OCI-LY3 (cell line): ENCODE data around the gene DEFB114.

Experiments
- H2AFZ ChIP-seq: fragments of 200-600, 300-600 bp; shearing (Covaris generic); 2 replicates; pipeline ENCODE4 v1.6.0; 2014; ENCODE audit warnings: antibody characterized with exemption, low read depth, low read length
- H3K27ac ChIP-seq: fragments of 200-600, 300-600 bp; sonication (generic); 2 replicates; pipeline ENCODE4 v1.5.1; 2014; ENCODE audit warnings: mild to moderate bottlenecking, low read length, moderate library complexity, mixed read lengths
- H3K27me3 ChIP-seq: fragments of 200-600, 300-600 bp; sonication (generic); 2 replicates; pipeline ENCODE4 v1.6.1; 2014; ENCODE audit warnings: low read depth, low read length, mixed read lengths
- H3K36me3 ChIP-seq: fragments of 200-600, 300-600 bp; sonication (generic); replicated peaks from 2 replicates; pipeline ENCODE3; 2014; ENCODE audit warnings: low read depth, low read length, mixed read lengths
- H3K4me1 ChIP-seq: fragments of 300-600, 200-600 bp; sonication (generic); 2 replicates; pipeline ENCODE4 v1.6.1; 2014; ENCODE audit warnings: low read length, mixed read lengths
- H3K4me2 ChIP-seq: fragments of 200-600, 300-600 bp; sonication (generic); 2 replicates; pipeline ENCODE4 v1.6.1; 2014; ENCODE audit warnings: low read length, mixed read lengths
- H3K4me3 ChIP-seq: fragments of 300-600, 200-600 bp; sonication (generic); 2 replicates; pipeline ENCODE4 v1.5.1; 2014; ENCODE audit warnings: antibody characterized with exemption, mild to moderate bottlenecking, low read length, moderate library complexity
- H3K79me2 ChIP-seq: fragments of 300-600, 200-600 bp; shearing (Covaris generic); 2 replicates; pipeline ENCODE4 v1.6.1; 2014; ENCODE audit warnings: mild to moderate bottlenecking, low read length, mixed read lengths
- H3K9ac ChIP-seq: fragments of 300-600, 200-600 bp; shearing (Covaris generic); 2 replicates; pipeline ENCODE4 v1.6.0; 2014; ENCODE audit warnings: mild to moderate bottlenecking, low read length, moderate library complexity
- H3K9me3 ChIP-seq: fragments of 200-600, 300-600 bp; shearing (Covaris generic); 2 replicates; pipeline ENCODE4 v1.6.1; 2014; ENCODE audit warnings: low read length, mixed read lengths; ENCODE audit not compliant: insufficient read depth
- H4K20me1 ChIP-seq: fragments of 200-600, 300-600 bp; sonication (generic); 2 replicates; pipeline ENCODE4 v1.6.1; 2016; ENCODE audit warnings: low read length, mixed read lengths; ENCODE audit not compliant: insufficient read depth
- EZH2phosphoT487 ChIP-seq: fragments of 200-600 bp; shearing (Covaris generic); IDR thresholded peaks from 2 replicates; pipeline ENCODE4 v1.6.1; 2018; ENCODE audit warnings: antibody characterized with exemption, mixed run types, low read depth
- TF ChIP-seq, protein P1 (sequence below): fragments of 200-600, 300-600 bp; sonication (generic); IDR thresholded peaks from 2 replicates; pipeline ENCODE4 v1.5.1; 2014; ENCODE audit warnings: antibody characterized with exemption, low read length, low read depth

The DEFB114 gene

DNA sequence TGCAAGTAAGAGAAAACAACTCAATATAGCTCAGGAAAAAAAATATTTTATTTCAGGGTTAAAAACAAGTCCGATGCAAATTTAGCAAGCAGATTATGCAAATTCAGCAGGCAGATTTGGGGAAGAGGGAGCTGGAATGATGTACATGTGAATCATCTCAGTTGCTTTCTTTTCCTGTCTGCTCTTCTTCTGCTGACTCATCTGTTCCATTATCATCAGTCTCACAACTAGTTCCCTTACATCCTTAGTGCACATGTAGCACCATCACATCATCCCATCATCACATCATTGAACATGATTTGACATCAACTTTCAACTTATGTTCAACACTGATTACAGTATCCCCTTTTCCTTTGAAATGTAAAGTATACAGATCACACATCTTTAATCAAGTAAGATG, 16.9 kb upstream of the DEFB114 start:
- H2AFZ ChIP-seq, result no peak overlapping the region

DNA sequence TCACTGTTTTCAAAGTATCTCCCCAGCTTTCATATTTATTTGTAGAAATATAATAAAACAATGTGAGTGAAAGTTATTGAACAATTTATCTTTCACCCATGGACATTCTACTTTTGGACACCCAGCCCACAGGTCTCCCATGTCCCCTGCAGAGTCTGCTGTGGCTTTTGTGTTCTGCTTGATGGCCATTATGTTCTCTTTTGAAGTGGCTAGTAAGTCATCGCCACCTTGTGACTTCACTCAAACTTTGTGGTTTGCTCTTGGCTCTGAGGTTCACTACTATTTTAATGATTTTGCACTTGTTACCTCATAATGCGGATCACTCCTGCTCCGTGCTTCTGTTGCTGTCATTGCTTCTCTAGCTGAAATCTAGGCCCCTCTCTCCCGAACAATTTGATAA, 15.6 kb upstream of the DEFB114 start:
- no peak overlapping the region for H3K9ac ChIP-seq
- TF ChIP-seq, protein P1, sequence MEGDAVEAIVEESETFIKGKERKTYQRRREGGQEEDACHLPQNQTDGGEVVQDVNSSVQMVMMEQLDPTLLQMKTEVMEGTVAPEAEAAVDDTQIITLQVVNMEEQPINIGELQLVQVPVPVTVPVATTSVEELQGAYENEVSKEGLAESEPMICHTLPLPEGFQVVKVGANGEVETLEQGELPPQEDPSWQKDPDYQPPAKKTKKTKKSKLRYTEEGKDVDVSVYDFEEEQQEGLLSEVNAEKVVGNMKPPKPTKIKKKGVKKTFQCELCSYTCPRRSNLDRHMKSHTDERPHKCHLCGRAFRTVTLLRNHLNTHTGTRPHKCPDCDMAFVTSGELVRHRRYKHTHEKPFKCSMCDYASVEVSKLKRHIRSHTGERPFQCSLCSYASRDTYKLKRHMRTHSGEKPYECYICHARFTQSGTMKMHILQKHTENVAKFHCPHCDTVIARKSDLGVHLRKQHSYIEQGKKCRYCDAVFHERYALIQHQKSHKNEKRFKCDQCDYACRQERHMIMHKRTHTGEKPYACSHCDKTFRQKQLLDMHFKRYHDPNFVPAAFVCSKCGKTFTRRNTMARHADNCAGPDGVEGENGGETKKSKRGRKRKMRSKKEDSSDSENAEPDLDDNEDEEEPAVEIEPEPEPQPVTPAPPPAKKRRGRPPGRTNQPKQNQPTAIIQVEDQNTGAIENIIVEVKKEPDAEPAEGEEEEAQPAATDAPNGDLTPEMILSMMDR, result peak; percentile 8; the same call in 1 of the 2 replicates
- TF ChIP-seq EZH2phosphoT487, result no peak
- no peaks in the 10 kb centered on the region for H3K36me3 ChIP-seq
- H3K4me1 ChIP-seq, result peaks cover 34% of the 10 kb centered on the region
- no peaks in the 10 kb centered on the region for H4K20me1 ChIP-seq
- H3K27ac ChIP-seq, result no peak overlapping the region
- H3K4me2 ChIP-seq, result peak overlapping the region; percentile 85
- H3K9me3 ChIP-seq, result no peaks in the 10 kb centered on the region
- no peaks in the 10 kb centered on the region for H3K27me3 ChIP-seq
- H3K4me3 ChIP-seq, result no peak overlapping the region
- H2AFZ ChIP-seq, result peak overlapping the region; percentile 65
- no peaks in the 10 kb centered on the region for H3K79me2 ChIP-seq

More for the DNA sequence above, 16.9 kb upstream of the DEFB114 start:
- Histone ChIP-seq H3K4me1 (peaks cover 34% of the 10 kb centered on the region), H3K9ac (no peak overlapping the region), H3K27ac (no peak overlapping the region), H3K79me2 (no peaks in the 10 kb centered on the region), H3K4me3 (no peak overlapping the region), H3K27me3 (no peaks in the 10 kb centered on the region), H3K36me3 (no peaks in the 10 kb centered on the region), H4K20me1 (no peaks in the 10 kb centered on the region), H3K4me2 (no peak overlapping the region), H3K9me3 (no peaks in the 10 kb centered on the region)
- TF ChIP-seq, protein P1, result no peak
- no peak for TF ChIP-seq EZH2phosphoT487

DNA sequence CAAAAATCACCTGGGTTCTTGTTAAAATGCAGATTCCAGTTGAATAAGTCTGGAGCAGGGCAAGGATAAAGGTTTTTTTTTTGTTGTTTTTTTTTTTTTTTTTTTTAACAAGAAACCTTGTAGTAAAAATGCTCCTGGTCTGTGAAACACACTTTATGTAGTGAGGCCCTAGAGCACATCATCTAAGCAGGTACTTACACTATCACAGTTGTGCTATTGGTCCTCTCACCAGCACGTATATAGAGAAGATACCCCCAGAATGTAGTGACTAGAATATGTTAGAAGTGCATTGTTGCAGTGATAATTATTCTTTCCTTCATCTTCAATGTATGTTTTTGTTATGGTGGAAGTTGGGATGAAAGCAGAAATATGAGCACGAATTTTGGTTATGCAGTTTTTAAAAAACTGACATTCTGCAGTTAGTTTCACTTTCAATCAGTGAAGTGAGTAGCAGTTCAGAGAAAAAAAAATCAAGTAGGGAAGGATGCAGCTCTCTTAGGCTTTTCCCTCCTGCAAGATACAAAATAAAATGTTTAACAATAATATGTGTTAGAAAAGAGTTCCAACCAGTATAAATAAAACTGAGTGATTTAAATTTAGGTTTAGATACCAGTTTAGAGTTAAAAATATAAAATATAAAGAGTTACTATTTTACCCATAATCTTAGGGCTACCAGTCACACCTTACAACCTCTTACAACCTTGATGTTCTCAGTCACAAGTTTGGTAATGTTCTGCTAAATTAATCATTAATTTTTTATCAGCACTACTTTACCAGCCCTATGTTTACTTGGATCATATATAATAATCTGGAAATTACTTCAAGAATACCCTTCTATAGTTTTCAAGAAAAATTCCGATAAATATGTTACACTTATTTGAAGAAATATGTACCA, 14.6 kb upstream of the DEFB114 start:
- no peaks in the 10 kb centered on the region for H3K27me3 ChIP-seq
- no peaks in the 10 kb centered on the region for H3K79me2 ChIP-seq
- 0 out of 2 replicates have a peak overlapping the region, but pooled peaks have one; percentile 10 for H3K9ac ChIP-seq
- no peak for TF ChIP-seq EZH2phosphoT487
- TF ChIP-seq, protein P1, result no peak
- H2AFZ ChIP-seq, result peak overlapping the region; percentile 74
- no peak overlapping the region; the same call in 1 of the 2 replicates for H3K27ac ChIP-seq
- H3K36me3 ChIP-seq, result no peaks in the 10 kb centered on the region
- no peaks in the 10 kb centered on the region for H4K20me1 ChIP-seq
- peak overlapping the region; percentile 72 for H3K4me3 ChIP-seq
- peaks cover 34% of the 10 kb centered on the region for H3K4me1 ChIP-seq
- no peaks in the 10 kb centered on the region for H3K9me3 ChIP-seq
- peak overlapping the region; percentile 85 for H3K4me2 ChIP-seq

DNA sequence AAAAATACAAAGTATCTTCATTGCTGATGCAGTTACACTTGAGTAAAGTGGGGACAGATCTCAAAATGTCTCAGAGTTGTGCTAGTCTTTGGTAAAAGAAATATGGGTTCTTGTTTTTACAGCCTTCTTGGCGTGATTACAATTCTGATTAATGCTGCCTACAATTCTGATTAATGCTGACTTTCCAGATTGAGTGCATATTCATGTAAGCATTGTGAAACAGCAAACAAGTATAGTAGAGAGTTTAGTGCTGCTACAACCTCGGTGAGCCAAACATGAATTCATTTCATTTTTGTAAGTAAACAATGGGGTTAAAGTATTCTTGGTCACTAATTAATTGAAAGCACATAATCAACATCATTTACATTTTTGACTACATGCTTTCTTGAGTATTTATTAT, 5.6 kb upstream of the DEFB114 start, which contains the start of gene DEFB113:
TSS of gene DEFB113 (minus strand) at position 21 of the 400 bp plus-strand sequence. CDS start at position 21, 0 bp downstream.
- TF ChIP-seq, protein P1, result no peak
- no peak for TF ChIP-seq EZH2phosphoT487
- Histone ChIP-seq H3K4me1 (no peaks in the 10 kb centered on the region), H3K9me3 (no peaks in the 10 kb centered on the region), H3K36me3 (no peaks in the 10 kb centered on the region), H4K20me1 (no peaks in the 10 kb centered on the region), H3K27me3 (no peaks in the 10 kb centered on the region), H3K4me2 (no peak within 1 kb of the TSS), H3K9ac (no peak within 1 kb of the TSS), H3K27ac (no peak within 1 kb of the TSS), H2AFZ (no peak within 1 kb of the TSS), H3K4me3 (no peak within 1 kb of the TSS), H3K79me2 (no peaks in the 10 kb centered on the region)
